HG02870 (cell line): ENCODE data around the gene CATSPERD.
"Not testable (repeated sequence)": the region's sequence is repeated elsewhere in the genome, so short reads cannot be mapped to it uniquely, and the experiment has no call there.

Experiments used
- ATAC-seq: cut with Tn5 transposase; IDR thresholded peaks from one replicate; pipeline ENCODE4 v1.9.1; 2021; ENCODE audit warnings: mild to moderate bottlenecking, moderate library complexity; ENCODE audit not compliant: unreplicated experiment

The CATSPERD gene

GRCh38 chr19:5684694-5685430 is 35.6 kb upstream of the CATSPERD start:
- ATAC-seq = no peak

GRCh38 chr19:5686326-5686646 is 34.2 kb upstream of the CATSPERD start:
- no peak for ATAC-seq

- ATAC-seq = peak; percentile 52
Observed at GRCh38 chr19:5686647-5687359, 33.6 kb upstream of the CATSPERD start.

GRCh38 chr19:5687360-5688198 is 32.9 kb upstream of the CATSPERD start:
- ATAC-seq = no peak

- ATAC-seq = not testable (repeated sequence)
Observed at GRCh38 chr19:5688262-5688881, 32.1 kb upstream of the CATSPERD start.

- peak; percentile 33 for ATAC-seq
Observed at GRCh38 chr19:5690125-5690954, 30.1 kb upstream of the CATSPERD start, which contains the start of gene RPL36. TSS of gene RPL36 (plus strand) at chr19:5690295. CDS start at chr19:5690508, 213 bp downstream.

GRCh38 chr19:5690955-5691821 is 29.2 kb upstream of the CATSPERD start:
- ATAC-seq = no peak

GRCh38 chr19:5691822-5692722 is 28.4 kb upstream of the CATSPERD start:
- no peak for ATAC-seq

GRCh38 chr19:5692723-5693194 is 27.7 kb upstream of the CATSPERD start:
- ATAC-seq = no peak

GRCh38 chr19:5693195-5694166 is 27.0 kb upstream of the CATSPERD start:
- ATAC-seq = no peak

- ATAC-seq = no peak
Observed at GRCh38 chr19:5694167-5694955, 26.1 kb upstream of the CATSPERD start.

GRCh38 chr19:5694956-5695648 is 25.3 kb upstream of the CATSPERD start:
- no peak for ATAC-seq

- no peak for ATAC-seq
Observed at GRCh38 chr19:5695649-5696195, 24.7 kb upstream of the CATSPERD start.

- no peak for ATAC-seq
Observed at GRCh38 chr19:5696196-5697021, 24.0 kb upstream of the CATSPERD start.
